ENCODE measurements around the gene SLC2A11. TPM values are rescaled to one million over a fixed set of nuclear protein-coding genes. Genes with fewer than 3 reads are reported as not detected.

SLC2A11 gene
- total RNA-seq, 2 experiments from 2014 or later, result 16.4 to 50.2 TPM

DNA sequence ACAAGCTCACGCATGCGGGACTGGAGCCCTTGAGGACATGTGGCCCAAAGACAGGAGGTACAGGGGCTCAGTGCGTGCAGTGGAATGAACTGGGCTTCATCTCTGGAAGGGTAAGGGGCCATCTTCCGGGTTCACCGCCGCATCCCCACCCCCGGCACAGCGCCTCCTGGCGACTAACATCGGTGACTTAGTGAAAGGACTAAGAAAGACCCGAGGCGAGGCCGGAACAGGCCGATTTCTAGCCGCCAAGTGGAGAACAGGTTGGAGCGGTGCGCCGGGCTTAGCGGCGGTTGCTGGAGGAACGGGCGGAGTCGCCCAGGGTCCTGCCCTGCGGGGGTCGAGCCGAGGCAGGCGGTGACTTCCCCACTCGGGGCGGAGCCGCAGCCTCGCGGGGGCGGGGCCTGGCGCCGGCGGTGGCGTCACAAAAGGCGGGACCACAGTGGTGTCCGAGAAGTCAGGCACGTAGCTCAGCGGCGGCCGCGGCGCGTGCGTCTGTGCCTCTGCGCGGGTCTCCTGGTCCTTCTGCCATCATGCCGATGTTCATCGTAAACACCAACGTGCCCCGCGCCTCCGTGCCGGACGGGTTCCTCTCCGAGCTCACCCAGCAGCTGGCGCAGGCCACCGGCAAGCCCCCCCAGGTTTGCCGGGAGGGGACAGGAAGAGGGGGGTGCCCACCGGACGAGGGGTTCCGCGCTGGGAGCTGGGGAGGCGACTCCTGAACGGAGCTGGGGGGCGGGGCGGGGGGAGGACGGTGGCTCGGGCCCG is 36.5 kb downstream of the SLC2A11 start, which contains the start of gene MIF:
Gene MIF (plus strand): TSS at position 439 of the 765 bp plus-strand sequence. CDS start 92 bp downstream, at position 531.
- Histone ChIP-seq H3K4me3 (ENCODE audit: low read depth, low read length, poor library complexity, severe bottlenecking) (peak within 1 kb of the TSS; percentile 87), H3K36me3 (ENCODE audit: insufficient read depth, low read length) (peaks cover 48% of the 10 kb centered on the region), H4K20me1 (ENCODE audit: insufficient read depth, low read length) (peaks cover 9% of the 10 kb centered on the region; the same call in 1 of the 2 replicates), H3K79me2 (ENCODE audit: insufficient read depth, low read depth, low read length) (peaks cover 21% of the 10 kb centered on the region; the same call in 1 of the 2 replicates), H3K4me2 (ENCODE audit: low read length) (peak within 1 kb of the TSS; percentile 89), H3K9me2 (ENCODE audit: insufficient read depth, low read length) (no peaks in the 10 kb centered on the region), H3K4me1 (ENCODE audit: insufficient read depth, low read length, poor library complexity, severe bottlenecking) (peaks cover 25% of the 10 kb centered on the region), H3K9me3 (ENCODE audit: low read length) (no peaks in the 10 kb centered on the region), H3K27ac (ENCODE audit: low read depth, low read length, poor library complexity, severe bottlenecking) (peak within 1 kb of the TSS; percentile 90), H2AFZ (ENCODE audit: low read length) (peak within 1 kb of the TSS; percentile 81)
- no TSS peak for BruUV-seq (replicated peaks)
- intact Hi-C loops (cut with micrococcal nuclease; ENCODE audit: unreplicated experiment), result loop anchor here (1.0 kb wide), 1 partner anchor 32 kb away; no protein-coding TSS in a partner anchor
- TF ChIP-seq EZH2phosphoT487 (IDR thresholded peaks at IDR 0.05; ENCODE audit: borderline replicate concordance, low read depth, low read length), result no peak
- TF ChIP-seq, protein P1, sequence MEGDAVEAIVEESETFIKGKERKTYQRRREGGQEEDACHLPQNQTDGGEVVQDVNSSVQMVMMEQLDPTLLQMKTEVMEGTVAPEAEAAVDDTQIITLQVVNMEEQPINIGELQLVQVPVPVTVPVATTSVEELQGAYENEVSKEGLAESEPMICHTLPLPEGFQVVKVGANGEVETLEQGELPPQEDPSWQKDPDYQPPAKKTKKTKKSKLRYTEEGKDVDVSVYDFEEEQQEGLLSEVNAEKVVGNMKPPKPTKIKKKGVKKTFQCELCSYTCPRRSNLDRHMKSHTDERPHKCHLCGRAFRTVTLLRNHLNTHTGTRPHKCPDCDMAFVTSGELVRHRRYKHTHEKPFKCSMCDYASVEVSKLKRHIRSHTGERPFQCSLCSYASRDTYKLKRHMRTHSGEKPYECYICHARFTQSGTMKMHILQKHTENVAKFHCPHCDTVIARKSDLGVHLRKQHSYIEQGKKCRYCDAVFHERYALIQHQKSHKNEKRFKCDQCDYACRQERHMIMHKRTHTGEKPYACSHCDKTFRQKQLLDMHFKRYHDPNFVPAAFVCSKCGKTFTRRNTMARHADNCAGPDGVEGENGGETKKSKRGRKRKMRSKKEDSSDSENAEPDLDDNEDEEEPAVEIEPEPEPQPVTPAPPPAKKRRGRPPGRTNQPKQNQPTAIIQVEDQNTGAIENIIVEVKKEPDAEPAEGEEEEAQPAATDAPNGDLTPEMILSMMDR (conservative IDR thresholded peaks at IDR 0.05; ENCODE audit: low read length), result peak; percentile 92
- DNase-seq (ENCODE audit: low spot score), result peak; percentile 98
- CTCF ChIA-PET (ENCODE audit: unreplicated experiment), result interaction anchor here (0.6 to 2.3 kb wide), 8 partner anchors 17 to 260 kb away, joined by 3 to 10 read pairs (median 4); no protein-coding TSS in a partner anchor
- POLR2A ChIA-PET, result interaction anchor here (0.7 to 2.7 kb wide), 10 partner anchors 17 to 119 kb away, joined by 3 to 43 read pairs (median 6); partner anchors contain the start of gene SLC2A11

DNA sequence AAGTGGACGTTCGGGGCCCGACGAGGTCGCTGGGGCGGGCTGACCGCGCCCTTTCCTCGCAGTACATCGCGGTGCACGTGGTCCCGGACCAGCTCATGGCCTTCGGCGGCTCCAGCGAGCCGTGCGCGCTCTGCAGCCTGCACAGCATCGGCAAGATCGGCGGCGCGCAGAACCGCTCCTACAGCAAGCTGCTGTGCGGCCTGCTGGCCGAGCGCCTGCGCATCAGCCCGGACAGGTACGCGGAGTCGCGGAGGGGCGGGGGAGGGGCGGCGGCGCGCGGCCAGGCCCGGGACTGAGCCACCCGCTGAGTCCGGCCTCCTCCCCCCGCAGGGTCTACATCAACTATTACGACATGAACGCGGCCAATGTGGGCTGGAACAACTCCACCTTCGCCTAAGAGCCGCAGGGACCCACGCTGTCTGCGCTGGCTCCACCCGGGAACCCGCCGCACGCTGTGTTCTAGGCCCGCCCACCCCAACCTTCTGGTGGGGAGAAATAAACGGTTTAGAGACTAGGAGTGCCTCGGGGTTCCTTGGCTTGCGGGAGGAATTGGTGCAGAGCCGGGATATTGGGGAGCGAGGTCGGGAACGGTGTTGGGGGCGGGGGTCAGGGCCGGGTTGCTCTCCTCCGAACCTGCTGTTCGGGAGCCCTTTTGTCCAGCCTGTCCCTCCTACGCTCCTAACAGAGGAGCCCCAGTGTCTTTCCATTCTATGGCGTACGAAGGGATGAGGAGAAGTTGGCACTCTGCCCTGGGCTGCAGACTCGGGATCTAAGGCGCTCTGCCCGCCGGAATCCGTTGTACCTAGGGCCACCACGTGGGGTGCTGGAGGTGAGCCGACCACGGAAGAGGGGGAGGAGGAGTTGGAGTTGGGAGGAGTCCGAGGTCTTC is 37.3 kb downstream of the SLC2A11 start:
- TSS peak; percentile 98 for BruUV-seq (replicated peaks)
- Histone ChIP-seq H3K9me2 (ENCODE audit: insufficient read depth, low read length) (no peaks in the 10 kb centered on the region), H3K79me2 (ENCODE audit: insufficient read depth, low read depth, low read length) (peaks cover 21% of the 10 kb centered on the region; the same call in 1 of the 2 replicates), H4K20me1 (ENCODE audit: insufficient read depth, low read length) (peaks cover 9% of the 10 kb centered on the region; the same call in 1 of the 2 replicates), H3K4me1 (ENCODE audit: insufficient read depth, low read length, poor library complexity, severe bottlenecking) (peaks cover 25% of the 10 kb centered on the region), H3K9me3 (ENCODE audit: low read length) (no peaks in the 10 kb centered on the region), H2AFZ (ENCODE audit: low read length) (no peak overlapping the region), H3K4me3 (ENCODE audit: low read depth, low read length, poor library complexity, severe bottlenecking) (peak overlapping the region; percentile 87), H3K4me2 (ENCODE audit: low read length) (peak overlapping the region; percentile 89), H3K27ac (ENCODE audit: low read depth, low read length, poor library complexity, severe bottlenecking) (peak overlapping the region; percentile 90), H3K36me3 (ENCODE audit: insufficient read depth, low read length) (peaks cover 55% of the 10 kb centered on the region)
- DNase-seq (ENCODE audit: low spot score), result peak; percentile 88
- ChIA-PET CTCF (ENCODE audit: unreplicated experiment) (interaction anchor here (0.8 to 1.5 kb wide), 4 partner anchors 16 to 38 kb away, joined by 3 to 5 read pairs (median 4); no protein-coding TSS in a partner anchor), POLR2A (interaction anchor here (1.0 to 2.7 kb wide), 7 partner anchors 17 to 49 kb away, joined by 3 to 43 read pairs (median 5); partner anchors contain the start of gene SLC2A11)
- intact Hi-C loops (cut with micrococcal nuclease; ENCODE audit: unreplicated experiment), result loop anchor here (1.0 kb wide), 1 partner anchor 33 kb away; no protein-coding TSS in a partner anchor
- TF ChIP-seq, protein P1 (conservative IDR thresholded peaks at IDR 0.05; ENCODE audit: low read length), result peak; percentile 73
- no peak for TF ChIP-seq EZH2phosphoT487 (IDR thresholded peaks at IDR 0.05; ENCODE audit: borderline replicate concordance, low read depth, low read length)

All from OCI-LY7 (cell line).